Mesendoderm (in vitro differentiated cells): ENCODE results near the gene ITPR2. TPM values are rescaled to one million over a fixed set of nuclear protein-coding genes. Genes with fewer than 3 reads are reported as not detected.

Source experiments
- DNase-seq: peaks from one replicate; pipeline ENCODE4 v3.0.0; 2013
- H2AK5ac ChIP-seq: 2 replicates; pipeline ENCODE4 v1.6.1; 2013; ENCODE audit warnings: low read length, inconsistent platforms
- H2BK120ac ChIP-seq: 2 replicates; pipeline ENCODE4 v1.6.1; 2013; ENCODE audit warnings: low read depth, mild to moderate bottlenecking, low read length, moderate library complexity, mixed read lengths
- H2BK15ac ChIP-seq: replicated peaks from 2 replicates; pipeline ENCODE4 v1.6.1; 2013; ENCODE audit warnings: low read depth, mild to moderate bottlenecking, moderate library complexity
- H2BK5ac ChIP-seq: 2 replicates; pipeline ENCODE4 v1.6.1; 2013; ENCODE audit warnings: low read length, inconsistent platforms
- H3K18ac ChIP-seq: 2 replicates; pipeline ENCODE4 v1.6.1; 2013; ENCODE audit warnings: mild to moderate bottlenecking, low read length, mixed read lengths
- H3K23ac ChIP-seq: one replicate; pipeline ENCODE4 v1.6.1; 2013; ENCODE audit warnings: low read length
- H3K27ac ChIP-seq: 2 replicates; pipeline ENCODE4 v1.5.1; 2013; ENCODE audit warnings: low read depth, mild to moderate bottlenecking, inconsistent platforms, low read length, moderate library complexity
- H3K27me3 ChIP-seq: 2 replicates; pipeline ENCODE4 v1.6.1; 2013; ENCODE audit warnings: low read length, control low read depth, mild to moderate bottlenecking, inconsistent platforms; ENCODE audit not compliant: insufficient read depth, poor library complexity
- H3K36me3 ChIP-seq: 2 replicates; pipeline ENCODE4 v1.6.1; 2013; ENCODE audit warnings: low read length, inconsistent platforms; ENCODE audit not compliant: control insufficient read depth, insufficient read depth
- H3K4ac ChIP-seq: one replicate; pipeline ENCODE4 v1.6.1; 2013; ENCODE audit warnings: low read depth, mild to moderate bottlenecking, low read length, moderate library complexity
- H3K4me1 ChIP-seq: 2 replicates; pipeline ENCODE4 v1.6.1; 2013; ENCODE audit warnings: low read depth, low read length, inconsistent platforms; ENCODE audit not compliant: control insufficient read depth
- H3K4me2 ChIP-seq: 2 replicates; pipeline ENCODE4 v1.6.1; 2013; ENCODE audit warnings: low read length
- H3K4me3 ChIP-seq: 2 replicates; pipeline ENCODE4 v1.5.1; 2013; ENCODE audit warnings: mild to moderate bottlenecking, low read length
- H3K56ac ChIP-seq: one replicate; pipeline ENCODE4 v1.6.1; 2013; ENCODE audit warnings: low read length
- H3K79me1 ChIP-seq: 2 replicates; pipeline ENCODE4 v1.6.1; 2013; ENCODE audit warnings: low read length, inconsistent platforms
- H3K79me2 ChIP-seq: 2 replicates; pipeline ENCODE4 v1.6.1; 2013; ENCODE audit warnings: mild to moderate bottlenecking, low read length; ENCODE audit not compliant: control insufficient read depth, insufficient read depth
- H3K9ac ChIP-seq: 2 replicates; pipeline ENCODE4 v1.6.1; 2013; ENCODE audit warnings: low read length, inconsistent platforms
- H4K5ac ChIP-seq: one replicate; pipeline ENCODE4 v1.6.1; 2013; ENCODE audit warnings: low read length
- H4K8ac ChIP-seq: one replicate; pipeline ENCODE4 v1.6.1; 2013; ENCODE audit warnings: low read depth, mild to moderate bottlenecking, control low read depth, low read length, moderate library complexity
- WGBS: extraction: QIAGEN DNeasy Blood & Tissue Kit; methylation state at CpG from one replicate; pipeline ENCODE4 v1.1.7; 2013; ENCODE audit warnings: low lambda C conversion rate, missing lambda C conversion rate; ENCODE audit not compliant: insufficient coverage; ENCODE audit errors: extremely low coverage; 5-methylcytosine and 5-hydroxymethylcytosine counted together
- polyA plus RNA-seq, 2 experiments: library from polyadenylated mRNA; stranded (reverse); fragments of 200-250 nt; gene quantifications; one replicate each; pipeline ENCODE4 v1.2.3, GENCODE V29; 2013

ITPR2 gene
- 4.6 TPM for polyA plus RNA-seq (2013, experiment 1 of 2)
- 4.7 TPM for polyA plus RNA-seq (2013, experiment 2 of 2)

- no peak within 1 kb of the TSS for H3K4ac ChIP-seq
- no CpG with 5 or more reads among the region's 92 CpGs for WGBS
- H4K5ac ChIP-seq, result no peak within 1 kb of the TSS
These were observed at the start of gene ITPR2 for GRCh38 chr12:26832822-26833742. TSS of gene ITPR2 (minus strand) at chr12:26833194. CDS start at chr12:26832781, 413 bp downstream.

GRCh38 chr12:26880625-26881024, 47.6 kb upstream of the ITPR2 start:
- WGBS, result no CpG with 5 or more reads among the region's 2 CpGs
- Histone ChIP-seq H3K56ac (no peak overlapping the region), H3K4me1 (no peaks in the 10 kb centered on the region), H3K18ac (no peak overlapping the region), H2AK5ac (no peak overlapping the region), H3K4me2 (no peak overlapping the region), H3K9ac (no peak overlapping the region), H3K4me3 (no peak overlapping the region), H3K36me3 (no peaks in the 10 kb centered on the region), H2BK15ac (no peak overlapping the region), H2BK120ac (no peak overlapping the region), H3K4ac (no peak overlapping the region), H3K27me3 (no peaks in the 10 kb centered on the region), H4K5ac (no peak overlapping the region), H3K23ac (no peak overlapping the region), H3K79me2 (no peaks in the 10 kb centered on the region), H3K79me1 (no peaks in the 10 kb centered on the region), H2BK5ac (no peak overlapping the region), H3K27ac (no peak overlapping the region), H4K8ac (no peak overlapping the region)
- no peak for DNase-seq

More at GRCh38 chr12:26832822-26833742, at the start of gene ITPR2:
- H3K4me1 ChIP-seq, result peaks cover 1% of the 10 kb centered on the region
- H3K56ac ChIP-seq, result peak within 1 kb of the TSS; percentile 95
- H4K8ac ChIP-seq, result no peak within 1 kb of the TSS
- H2BK15ac ChIP-seq, result no peak within 1 kb of the TSS
- H2AK5ac ChIP-seq, result no peak within 1 kb of the TSS
- no peak within 1 kb of the TSS for H2BK120ac ChIP-seq
- peak within 1 kb of the TSS; percentile 41 for H3K27ac ChIP-seq
- peak within 1 kb of the TSS; percentile 70 for H3K4me3 ChIP-seq
- H3K9ac ChIP-seq, result peak within 1 kb of the TSS; percentile 89
- H3K18ac ChIP-seq, result peak within 1 kb of the TSS; percentile 70
- peaks cover 2% of the 10 kb centered on the region for H3K79me1 ChIP-seq
- no peaks in the 10 kb centered on the region for H3K27me3 ChIP-seq
- H3K23ac ChIP-seq, result peak within 1 kb of the TSS; percentile 25
- DNase-seq, result peak; percentile 96
- no peaks in the 10 kb centered on the region for H3K36me3 ChIP-seq
- H3K79me2 ChIP-seq, result peaks cover 8% of the 10 kb centered on the region
- peak within 1 kb of the TSS; percentile 83 for H3K4me2 ChIP-seq
- H2BK5ac ChIP-seq, result no peak within 1 kb of the TSS

GRCh38 chr12:26878661-26879119, 45.7 kb upstream of the ITPR2 start:
- Histone ChIP-seq H3K79me2 (no peaks in the 10 kb centered on the region), H3K27me3 (no peaks in the 10 kb centered on the region), H2BK120ac (no peak overlapping the region), H3K36me3 (no peaks in the 10 kb centered on the region), H2BK5ac (no peak overlapping the region), H3K23ac (no peak overlapping the region), H2BK15ac (no peak overlapping the region), H4K5ac (no peak overlapping the region), H3K9ac (no peak overlapping the region), H3K18ac (no peak overlapping the region), H3K4me2 (no peak overlapping the region), H3K4ac (no peak overlapping the region), H3K56ac (no peak overlapping the region), H3K27ac (no peak overlapping the region), H3K79me1 (no peaks in the 10 kb centered on the region), H3K4me1 (no peaks in the 10 kb centered on the region), H4K8ac (no peak overlapping the region), H2AK5ac (no peak overlapping the region), H3K4me3 (no peak overlapping the region)
- no peak for DNase-seq
- no CpG with 5 or more reads among the region's 6 CpGs for WGBS

GRCh38 chr12:26874501-26875296, 41.7 kb upstream of the ITPR2 start:
- Histone ChIP-seq H3K4me3 (no peak overlapping the region), H3K27me3 (no peaks in the 10 kb centered on the region), H3K79me2 (no peaks in the 10 kb centered on the region), H3K4me2 (no peak overlapping the region), H3K79me1 (no peaks in the 10 kb centered on the region), H2BK15ac (no peak overlapping the region), H3K36me3 (no peaks in the 10 kb centered on the region), H2BK120ac (no peak overlapping the region), H3K9ac (no peak overlapping the region), H3K23ac (no peak overlapping the region), H3K27ac (no peak overlapping the region), H4K8ac (no peak overlapping the region), H2BK5ac (no peak overlapping the region), H3K18ac (no peak overlapping the region), H2AK5ac (no peak overlapping the region), H4K5ac (no peak overlapping the region), H3K4me1 (no peaks in the 10 kb centered on the region), H3K4ac (no peak overlapping the region), H3K56ac (no peak overlapping the region)
- no peak for DNase-seq
- no CpG with 5 or more reads among the region's 7 CpGs for WGBS

- Histone ChIP-seq H3K23ac (no peak overlapping the region), H3K9ac (no peak overlapping the region), H2BK5ac (no peak overlapping the region), H2BK120ac (no peak overlapping the region), H3K56ac (no peak overlapping the region), H3K27ac (no peak overlapping the region), H2BK15ac (no peak overlapping the region), H3K4me2 (no peak overlapping the region), H3K4me3 (no peak overlapping the region), H4K8ac (no peak overlapping the region), H3K36me3 (no peaks in the 10 kb centered on the region), H4K5ac (no peak overlapping the region), H3K4ac (no peak overlapping the region), H3K79me2 (no peaks in the 10 kb centered on the region), H3K27me3 (no peaks in the 10 kb centered on the region), H3K18ac (no peak overlapping the region), H3K4me1 (no peaks in the 10 kb centered on the region), H2AK5ac (no peak overlapping the region), H3K79me1 (no peaks in the 10 kb centered on the region)
- WGBS, result no CpG with 5 or more reads among the region's 1 CpG
- DNase-seq, result no peak
These were observed 39.6 kb upstream of the ITPR2 start for GRCh38 chr12:26872625-26873024.
